Activated CD8-positive, alpha-beta memory T cell treated with anti-CD3 and anti-CD28 coated beads for 48 hours (primary cell): ENCODE measurements around the gene NDUFAF5.

ENCODE experiments used
- DNase-seq, 3 experiments: peaks; one replicate each; pipeline ENCODE4 v3.0.0-alpha.2; 2020; ENCODE audit warnings: low read depth in 2 of 3, low spot score in 2 of 3

NDUFAF5 gene

DNA sequence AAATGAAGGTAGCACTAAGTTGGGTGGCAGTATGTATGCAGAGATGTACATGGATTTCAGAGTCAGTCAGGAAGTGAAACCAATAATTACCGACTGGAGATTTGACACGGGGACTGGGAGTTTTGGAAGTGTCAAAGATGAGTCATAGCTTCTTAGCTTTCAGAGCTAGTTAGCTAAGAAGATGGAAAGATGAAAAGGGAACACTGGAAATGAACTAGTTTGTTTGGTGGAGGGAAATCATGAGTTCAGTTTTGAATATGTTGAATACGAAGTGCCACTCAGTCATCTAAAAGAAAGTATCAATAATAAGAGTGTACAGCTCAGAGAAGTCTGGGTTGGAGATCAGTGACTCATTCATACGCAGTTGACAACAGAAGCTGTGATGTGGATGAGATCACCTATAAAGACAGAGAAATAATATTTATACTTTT is 7.6 kb upstream of the NDUFAF5 start:
- DNase-seq: no peak

DNA sequence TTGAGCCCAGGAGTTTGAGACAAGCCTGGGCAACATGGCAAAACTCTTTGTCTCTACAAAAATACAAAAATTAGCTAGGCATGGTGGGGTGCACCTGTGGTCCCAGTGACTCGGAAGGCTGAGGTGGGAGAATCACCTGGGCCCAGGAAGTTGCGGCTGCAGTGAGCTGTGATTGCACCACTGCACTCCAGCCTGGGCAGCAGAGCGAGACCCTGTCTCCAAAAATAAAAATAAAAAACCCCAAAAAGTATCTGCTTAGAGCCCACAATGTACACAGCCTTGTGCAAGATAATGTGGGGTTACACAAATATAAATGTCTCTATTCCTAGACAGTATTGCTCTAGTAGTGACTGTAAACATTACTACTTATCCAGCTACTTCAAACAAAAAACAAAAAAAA is 6.0 kb upstream of the NDUFAF5 start:
- no peak for DNase-seq

DNA sequence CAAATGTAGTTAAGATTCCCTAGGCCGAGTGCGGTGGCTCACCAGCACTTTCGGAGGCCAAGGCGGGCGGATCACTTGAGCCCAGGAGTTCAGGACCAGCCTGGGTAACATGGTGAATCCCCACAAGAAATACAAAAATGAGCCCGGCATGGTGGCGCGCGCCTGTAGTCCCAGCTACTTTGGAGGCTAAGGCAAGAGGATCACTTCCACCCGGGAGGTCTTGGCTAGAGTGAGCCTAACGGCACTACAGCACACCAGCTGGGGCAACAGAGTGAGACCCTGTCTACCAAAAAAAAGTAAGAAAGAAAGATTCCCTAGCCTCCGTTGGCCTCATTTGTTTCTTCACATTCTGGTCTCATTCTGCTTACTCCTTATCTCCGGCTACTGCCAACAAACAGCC is 1.3 kb upstream of the NDUFAF5 start:
- DNase-seq: no peak

DNA sequence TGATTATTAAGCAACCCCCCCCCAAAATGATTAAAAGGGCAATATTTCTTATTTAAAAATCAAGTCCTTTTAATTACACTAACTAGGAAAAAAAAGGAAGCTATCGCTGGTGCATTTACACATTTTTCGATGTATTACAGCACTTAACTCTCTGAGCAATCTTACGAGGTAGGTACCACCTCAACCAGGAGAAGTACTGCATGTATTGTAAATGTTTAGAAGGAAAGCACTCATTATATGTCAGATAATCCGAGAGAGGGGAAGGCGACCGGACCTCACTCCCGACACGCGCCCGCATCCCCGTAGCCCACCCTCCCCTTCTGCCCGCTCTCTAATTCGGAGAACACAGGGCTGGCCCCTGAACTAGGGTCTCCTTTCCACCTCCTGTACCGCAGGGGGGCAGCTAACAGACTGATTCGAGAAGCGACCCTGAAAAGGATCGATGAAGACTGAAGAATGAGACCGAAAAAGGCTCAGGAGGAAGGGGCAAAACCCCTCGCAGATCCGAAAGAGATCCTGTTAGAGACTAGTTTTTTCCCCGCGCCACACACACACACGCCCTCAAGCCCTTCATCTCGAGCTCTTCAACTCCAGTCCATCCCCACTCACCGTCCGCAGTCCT is 446 bp upstream of the NDUFAF5 start:
- DNase-seq: no peak

DNA sequence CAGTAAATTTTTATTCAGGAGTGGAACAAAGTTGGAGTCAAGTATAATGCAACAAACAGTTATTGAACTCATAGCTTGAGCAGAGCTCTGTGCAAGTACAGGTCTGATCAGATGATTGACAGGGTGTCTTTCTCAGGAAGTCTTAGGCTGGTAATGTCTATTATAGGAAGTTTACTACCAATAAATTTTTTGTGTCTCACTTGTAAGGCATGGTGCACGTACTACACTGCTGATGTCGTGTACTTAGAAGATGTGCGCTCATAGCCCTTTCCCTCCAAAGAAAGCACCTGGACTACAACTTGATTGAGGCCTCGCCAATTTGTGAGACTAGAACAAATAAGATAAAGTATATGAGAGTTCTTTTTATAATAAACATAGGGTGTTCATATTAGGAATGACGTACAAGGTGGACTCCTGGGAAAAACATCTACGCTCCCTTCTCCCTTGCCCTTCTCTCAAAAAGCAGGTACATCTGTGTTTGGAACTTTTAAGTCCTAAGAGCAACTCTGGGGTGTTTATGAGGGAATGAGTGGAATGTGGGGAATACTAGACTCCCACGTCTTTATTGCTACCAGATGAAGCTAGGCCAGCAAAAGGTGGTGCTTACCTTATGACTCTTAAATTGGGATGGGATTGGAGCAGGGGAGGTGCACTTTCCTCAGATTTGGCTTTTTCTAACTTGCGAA is 1.5 kb downstream of the NDUFAF5 start:
- DNase-seq: no peak

DNA sequence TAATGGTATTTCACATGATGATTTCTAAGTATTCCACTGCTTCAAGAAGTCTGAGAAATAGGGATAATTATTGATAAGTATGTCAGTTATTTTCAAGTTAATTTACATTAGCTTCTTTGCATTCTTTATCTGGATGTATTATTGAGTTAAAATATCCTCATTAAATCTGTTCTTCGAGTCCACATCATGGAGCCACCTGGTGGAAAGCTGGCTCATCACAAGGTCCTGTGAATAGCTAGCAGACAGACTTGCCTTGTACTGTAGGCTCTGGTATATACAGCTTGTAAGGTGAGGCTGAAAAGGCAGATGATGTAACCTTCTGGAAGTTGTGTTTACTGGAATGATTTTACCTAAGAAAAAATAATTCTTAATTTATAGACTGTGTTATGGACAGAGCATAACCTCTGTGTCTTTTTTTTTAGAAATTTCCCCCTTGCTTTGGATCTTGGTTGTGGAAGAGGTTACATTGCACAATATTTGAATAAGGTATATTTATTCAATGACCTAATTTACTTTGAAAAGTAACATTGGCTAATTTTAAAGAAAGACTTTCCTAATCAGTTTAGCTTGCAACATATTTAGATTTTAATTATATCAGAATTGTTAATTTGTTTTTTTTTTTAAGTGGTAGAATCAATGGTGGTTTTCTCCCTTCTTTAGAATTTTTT is 3.5 kb downstream of the NDUFAF5 start:
- DNase-seq: no peak

DNA sequence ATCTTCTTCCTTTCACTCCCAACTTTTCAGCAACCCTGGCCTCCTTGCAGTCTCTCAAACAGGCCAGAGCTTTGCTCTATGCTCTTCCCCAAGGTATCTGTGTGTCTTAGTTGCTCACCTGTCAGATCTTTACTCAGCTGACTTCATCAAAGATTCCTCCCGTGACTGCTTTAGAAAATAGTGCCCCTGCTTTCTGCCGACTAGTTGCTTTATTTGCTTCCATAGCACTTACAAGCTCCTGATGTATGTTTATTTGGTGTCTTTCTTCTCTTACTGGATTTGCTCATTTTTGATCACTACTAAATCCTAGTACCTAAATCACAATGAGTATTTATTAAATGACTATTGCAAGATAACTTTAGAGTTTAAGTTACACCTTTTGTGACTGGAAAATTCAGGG is 5.9 kb downstream of the NDUFAF5 start:
- no peak for DNase-seq

DNA sequence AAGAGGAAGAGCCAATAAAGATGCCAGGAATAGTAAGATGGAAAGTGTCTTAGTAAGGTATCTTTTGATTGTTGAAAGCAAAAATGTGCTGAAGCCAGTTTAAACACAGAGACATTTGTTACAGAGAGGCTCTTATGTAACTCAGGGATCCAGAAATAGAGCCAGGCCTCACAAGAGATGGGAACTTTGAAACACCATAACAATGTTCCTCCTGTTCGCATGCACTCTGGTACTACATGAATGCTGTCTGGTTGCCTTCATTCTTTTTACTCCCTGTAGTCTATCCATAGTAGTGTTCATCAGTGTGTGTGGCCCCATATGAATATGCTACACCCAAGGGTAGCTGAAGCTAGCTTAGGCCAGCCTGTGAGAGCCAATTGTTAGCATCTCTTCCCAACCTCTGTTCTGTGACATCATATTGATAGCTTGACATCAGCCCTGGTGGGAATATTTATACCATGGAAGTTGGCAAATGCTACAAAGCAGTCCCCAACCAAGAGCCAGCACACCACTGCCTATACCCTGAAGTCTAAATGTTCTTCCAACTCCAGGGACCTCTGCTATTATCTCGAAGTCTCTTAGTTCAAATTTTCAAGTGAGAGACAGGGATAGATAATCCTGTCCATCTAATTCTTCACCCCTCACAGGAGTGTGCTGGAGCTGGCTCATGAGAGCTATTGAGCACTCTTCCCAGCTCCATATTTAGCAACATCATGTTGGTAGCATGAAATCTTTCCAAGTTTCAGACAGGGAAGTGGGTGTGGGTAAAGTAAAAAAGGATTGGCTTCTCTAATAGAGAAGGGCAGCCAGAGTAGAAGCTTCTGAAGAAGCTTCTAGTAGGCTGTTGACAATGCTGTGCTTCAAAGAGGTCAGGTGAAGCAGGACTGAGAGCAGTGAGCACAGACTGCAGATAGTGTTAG is 7.0 kb downstream of the NDUFAF5 start:
- no peak for DNase-seq

DNA sequence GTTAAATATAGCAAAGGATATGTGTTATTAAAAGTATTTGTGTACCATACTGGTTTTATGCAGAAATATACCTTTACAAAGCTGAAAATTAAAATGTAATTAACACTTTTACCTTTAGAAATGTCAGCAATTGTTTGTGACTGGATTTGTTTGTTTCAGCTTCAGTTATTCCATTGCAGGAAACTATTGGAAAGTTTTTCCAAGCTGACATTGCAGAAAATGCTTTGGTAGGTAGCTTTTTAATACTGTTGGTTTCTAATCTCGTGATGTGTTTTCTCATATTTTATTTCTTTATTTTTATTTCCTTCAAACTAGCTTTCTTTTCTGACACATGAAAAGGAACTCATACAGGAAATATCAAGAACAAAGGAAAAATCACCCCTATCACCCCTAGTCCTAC is 8.2 kb downstream of the NDUFAF5 start:
- DNase-seq: no peak

DNA sequence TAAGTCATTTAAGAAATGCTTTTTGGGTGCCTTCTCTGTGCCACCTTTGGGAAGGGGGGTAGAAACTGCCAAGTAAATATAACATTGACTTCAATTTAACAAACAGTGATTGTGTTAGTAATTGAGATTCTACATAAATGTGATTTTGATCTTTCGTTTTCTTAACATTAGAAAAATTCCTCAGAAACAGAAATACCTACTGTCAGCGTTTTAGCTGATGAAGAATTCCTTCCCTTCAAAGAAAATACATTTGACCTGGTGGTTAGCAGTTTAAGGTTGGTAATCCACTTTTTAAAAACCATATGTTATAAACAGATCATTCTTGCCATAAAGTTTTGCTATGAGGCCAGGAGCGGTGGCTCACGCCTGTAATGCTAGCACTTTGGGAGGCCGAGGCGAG is 9.8 kb downstream of the NDUFAF5 start:
- DNase-seq: no peak

DNA sequence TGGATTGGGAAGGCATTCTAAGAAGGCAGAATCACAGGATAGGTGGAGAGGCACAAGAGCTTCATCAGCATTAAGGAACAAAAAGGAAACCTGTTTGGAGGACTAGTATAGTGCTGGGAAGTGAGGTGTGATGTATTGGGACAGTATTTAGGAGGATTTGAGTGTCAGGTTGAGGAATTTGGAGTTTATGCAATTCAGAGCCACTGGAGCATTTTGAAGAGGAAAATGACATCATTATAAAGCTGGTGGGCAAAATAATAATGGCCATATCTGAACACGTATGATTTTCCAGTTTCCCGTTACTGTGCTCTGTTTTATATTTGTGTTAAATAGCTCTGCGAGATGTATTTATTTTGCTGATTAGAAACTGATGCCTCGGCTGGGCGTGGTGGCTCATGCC is 14.2 kb downstream of the NDUFAF5 start:
- DNase-seq: no peak

DNA sequence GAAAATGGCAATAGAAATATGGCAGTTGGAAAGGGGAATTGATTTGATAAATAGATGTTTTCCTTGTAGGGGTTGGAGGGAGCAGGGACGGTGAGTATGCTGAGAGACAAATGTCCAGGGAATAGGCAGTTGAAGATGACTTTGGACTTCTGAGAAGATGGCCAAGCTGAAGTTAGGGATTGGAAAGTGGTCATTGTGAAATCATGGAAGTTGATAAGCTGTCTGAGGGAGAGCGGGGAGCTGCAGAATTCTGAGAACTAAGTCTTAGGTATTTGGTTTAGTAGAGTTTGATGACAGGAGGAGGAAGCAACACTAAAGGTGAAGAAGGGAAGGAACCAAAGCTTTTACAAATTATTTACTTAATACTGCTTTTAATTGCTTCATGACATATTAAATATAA is 15.1 kb downstream of the NDUFAF5 start:
- DNase-seq: no peak

DNA sequence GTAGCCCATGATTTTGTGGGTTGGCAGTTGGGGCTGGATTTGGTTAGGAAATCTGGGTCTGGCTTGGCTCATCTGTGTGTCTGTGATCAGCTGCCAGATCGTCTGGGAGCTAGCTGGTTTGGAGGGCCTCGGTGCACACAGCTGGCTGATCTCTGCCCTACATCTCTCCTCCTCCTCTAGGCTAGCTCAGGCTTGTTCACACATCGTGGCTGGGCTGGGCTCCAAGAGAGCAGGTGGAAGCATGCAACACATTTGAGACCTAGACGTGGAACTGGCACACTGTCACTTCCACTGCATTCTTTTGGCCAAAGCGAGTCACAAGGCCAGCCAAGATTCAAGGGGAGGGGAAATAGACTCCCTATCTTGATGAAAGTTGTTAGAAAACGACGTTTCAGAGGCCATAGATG is 15.9 kb downstream of the NDUFAF5 start:
- DNase-seq: no peak

DNA sequence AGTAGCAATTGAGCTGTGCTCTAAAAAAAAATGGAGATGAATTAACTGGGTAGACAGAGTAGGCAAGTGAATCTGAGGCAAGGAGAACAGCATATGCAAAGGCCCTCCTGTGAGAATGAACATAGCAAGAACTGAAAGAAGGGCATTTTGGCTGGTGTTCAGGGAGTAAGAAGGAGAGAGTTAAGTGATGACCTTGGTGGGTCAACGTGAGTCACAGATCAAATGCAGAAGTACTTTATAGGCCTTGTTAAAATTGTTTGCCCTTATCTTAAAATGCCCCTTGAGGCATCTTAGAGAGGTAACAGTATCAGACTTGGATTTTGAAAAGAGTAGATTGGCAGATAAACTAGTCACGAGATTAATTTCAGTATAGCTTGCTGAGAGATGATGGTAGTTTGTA is 24.5 kb downstream of the NDUFAF5 start:
- DNase-seq: no peak

DNA sequence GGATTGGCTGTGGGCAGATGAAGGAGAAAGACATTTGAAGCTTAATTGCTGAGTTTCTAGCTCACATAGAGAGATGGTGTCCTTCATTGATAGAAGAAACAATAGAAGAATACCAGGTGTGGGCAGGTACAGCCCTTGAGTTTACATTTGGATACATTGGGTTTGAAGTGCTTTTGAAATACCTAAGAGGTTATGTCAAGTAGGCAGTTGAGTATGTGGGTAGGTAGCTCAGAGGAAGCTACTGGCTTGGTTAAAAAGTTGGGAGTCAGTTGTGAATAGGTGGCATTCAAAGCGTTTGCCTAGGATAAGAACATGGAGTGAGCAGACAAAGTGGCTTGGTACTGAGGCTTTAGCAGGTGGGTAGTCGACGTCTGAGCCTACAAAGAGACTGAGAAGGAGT is 25.0 kb downstream of the NDUFAF5 start:
- no peak for DNase-seq

DNA sequence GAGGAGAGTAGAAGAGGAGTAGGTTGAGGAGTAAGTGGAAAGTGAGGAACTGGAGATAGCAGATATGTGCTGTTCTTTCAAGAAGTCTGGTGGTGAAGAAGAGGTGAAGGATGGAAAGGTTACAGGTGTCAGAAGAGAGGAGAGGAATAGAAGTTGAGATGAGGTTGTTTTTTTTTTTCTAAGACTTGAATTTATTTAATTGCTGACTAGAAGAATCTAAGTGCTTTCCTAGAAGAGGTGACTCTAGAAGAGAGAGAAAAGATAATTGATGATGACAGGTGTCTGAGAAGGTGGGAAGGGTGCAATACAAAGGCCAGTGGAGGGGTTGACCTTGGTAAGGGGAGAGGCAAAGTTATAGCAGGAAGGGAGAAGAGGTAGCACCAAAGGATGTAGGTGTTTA is 25.6 kb downstream of the NDUFAF5 start:
- DNase-seq: no peak

DNA sequence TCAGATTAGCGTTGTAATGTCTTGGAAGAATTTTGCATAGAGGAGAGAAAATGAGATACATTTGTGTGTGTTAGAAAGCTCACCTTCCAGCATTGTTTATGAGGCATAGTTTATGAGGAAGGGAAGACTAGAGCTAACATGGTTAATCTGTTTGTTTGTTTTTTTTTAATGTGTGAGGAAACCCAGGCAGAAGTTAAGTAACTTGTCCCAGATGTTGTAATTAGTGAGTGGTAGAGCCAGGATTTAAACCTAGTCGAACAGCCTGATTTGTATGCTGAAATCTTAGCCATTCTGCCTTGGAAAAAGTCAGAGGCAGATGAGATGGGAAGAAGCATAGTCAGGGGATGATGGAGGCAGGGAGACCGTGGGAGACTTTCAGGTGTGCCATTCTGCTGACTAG is 29.1 kb downstream of the NDUFAF5 start:
- DNase-seq: no peak

DNA sequence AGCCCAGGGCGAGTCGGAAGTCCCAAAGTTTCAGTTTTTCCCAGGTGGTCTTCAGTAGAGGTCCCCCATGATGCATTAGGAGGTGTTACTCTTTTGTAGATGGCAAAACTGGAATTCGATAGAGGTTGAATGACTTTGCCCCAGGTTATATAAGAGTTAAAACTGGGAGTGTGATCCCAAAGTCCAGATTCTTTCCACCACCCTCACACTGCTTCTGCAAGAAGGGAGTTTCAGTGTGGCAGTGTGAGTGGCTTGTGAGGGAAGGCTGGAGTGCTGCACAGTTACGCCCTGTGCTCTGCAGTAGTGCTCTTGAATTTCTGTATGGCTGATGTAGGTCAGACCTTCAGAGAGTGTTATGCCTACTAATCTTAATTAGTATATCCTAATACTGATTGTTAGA is 29.8 kb downstream of the NDUFAF5 start:
- DNase-seq: no peak

DNA sequence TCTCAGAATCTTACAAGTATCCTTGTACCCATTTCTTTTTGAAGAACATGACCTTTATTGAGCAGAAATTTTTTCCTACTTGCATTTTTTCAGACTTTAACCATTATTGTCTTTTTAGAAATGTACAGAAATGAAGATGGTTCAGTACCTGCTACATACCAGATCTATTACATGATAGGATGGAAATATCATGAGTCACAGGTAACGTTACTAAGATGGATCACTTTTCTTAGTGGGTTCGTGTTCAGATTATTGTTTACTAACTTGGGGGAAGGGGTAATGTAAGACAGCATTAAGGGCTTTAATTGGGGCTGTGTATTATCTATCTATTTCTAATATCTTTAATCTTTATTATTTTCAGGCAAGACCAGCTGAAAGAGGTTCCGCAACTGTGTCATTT is 31.9 kb downstream of the NDUFAF5 start:
- no peak for DNase-seq

DNA sequence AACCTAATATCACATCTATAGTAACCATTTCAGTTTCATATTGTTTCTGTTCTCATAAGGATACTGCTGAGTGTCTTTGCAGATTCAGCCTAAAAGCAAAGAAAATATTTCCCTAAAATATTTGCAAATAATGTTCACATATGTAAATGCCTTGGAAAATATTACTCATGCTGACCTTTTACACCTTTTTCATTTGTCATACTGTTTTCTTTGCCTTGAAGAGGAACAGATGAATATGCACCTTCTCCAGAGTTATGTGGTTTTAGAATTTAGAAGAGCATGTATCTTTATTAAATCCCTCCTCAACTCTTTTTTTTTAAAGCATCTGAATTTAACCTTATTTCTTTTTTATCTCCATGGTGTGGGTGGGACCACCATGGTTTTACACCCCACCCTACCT is 32.5 kb downstream of the NDUFAF5 start:
- DNase-seq: no peak

DNA sequence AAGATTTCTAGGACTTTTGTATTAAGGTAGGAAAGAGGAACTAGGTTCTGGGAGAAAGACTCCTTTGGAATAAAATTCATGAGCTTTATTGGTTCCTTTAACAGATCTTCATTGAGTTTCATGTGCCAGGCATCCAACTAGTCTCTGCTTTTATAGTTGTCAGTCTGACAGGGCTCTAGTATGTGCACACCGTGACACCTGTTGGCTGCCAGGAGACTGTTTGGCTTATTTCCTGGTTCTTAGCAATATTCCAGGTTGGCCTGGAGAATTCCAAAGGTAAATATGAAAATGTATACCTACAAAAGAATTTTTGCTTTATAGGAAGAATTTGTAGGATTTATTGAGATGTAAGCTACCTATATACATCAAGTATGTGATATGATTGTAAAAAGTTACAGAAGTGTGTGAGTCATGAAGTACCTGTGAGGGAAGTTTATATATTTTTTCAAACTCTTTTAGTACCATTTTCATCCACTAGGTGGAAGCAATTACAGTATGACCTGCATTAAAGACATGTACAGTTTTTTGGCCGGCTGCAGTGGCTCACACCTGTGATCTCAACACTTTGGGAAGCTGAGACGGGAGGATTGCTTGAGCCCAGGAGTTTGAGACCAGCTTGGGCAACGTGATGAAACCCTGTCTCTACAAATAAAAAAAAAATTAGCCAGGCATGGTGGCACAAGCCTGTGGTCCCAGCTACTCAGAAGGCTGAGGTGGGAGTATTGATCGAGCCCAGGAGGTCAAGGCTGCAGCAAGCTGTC is 35.2 kb downstream of the NDUFAF5 start:
- no peak for DNase-seq
